ENCODE data around the gene LRRC49.

DNA sequence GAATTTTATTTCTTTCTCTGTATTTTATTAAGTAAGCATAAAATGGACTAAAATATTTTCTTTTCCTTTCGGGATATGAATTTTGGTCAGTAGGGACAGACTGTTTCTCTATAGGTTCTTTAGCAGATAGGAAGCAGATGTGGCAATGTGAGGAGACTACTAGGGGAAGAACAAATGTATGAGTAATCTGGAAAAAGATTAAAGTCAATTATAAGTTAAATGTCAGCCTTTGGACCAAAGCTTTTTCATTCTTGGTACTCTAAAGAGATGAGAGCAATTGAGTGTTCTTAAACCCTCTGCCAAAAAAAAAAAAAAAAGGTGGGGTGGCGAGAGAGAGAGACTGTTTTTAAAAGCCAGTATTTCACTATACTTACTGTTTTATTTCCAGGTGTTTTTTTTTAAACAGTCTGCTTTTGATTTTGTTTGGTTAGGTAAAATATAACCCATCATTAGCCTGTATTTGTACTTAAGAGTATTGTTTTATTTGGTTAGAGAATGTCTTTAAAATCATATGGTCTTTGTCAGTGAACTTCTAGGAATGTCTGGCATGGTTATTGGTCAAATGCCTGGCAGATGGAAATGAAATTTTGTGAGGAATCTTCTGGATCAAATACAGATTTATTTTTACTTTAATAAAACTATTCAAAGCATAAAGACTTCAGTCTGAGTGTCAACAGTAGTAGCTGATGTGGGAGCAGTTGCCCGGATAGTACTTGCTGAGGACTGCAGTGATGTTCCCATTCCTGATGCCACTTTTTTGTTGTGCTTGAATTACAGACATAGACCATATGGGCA lies 63.8 kb downstream of the LRRC49 start:
- TF ChIP-seq, protein P1, sequence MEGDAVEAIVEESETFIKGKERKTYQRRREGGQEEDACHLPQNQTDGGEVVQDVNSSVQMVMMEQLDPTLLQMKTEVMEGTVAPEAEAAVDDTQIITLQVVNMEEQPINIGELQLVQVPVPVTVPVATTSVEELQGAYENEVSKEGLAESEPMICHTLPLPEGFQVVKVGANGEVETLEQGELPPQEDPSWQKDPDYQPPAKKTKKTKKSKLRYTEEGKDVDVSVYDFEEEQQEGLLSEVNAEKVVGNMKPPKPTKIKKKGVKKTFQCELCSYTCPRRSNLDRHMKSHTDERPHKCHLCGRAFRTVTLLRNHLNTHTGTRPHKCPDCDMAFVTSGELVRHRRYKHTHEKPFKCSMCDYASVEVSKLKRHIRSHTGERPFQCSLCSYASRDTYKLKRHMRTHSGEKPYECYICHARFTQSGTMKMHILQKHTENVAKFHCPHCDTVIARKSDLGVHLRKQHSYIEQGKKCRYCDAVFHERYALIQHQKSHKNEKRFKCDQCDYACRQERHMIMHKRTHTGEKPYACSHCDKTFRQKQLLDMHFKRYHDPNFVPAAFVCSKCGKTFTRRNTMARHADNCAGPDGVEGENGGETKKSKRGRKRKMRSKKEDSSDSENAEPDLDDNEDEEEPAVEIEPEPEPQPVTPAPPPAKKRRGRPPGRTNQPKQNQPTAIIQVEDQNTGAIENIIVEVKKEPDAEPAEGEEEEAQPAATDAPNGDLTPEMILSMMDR (IDR thresholded peaks at IDR 0.05), result no peak
- TF ChIP-seq POLR2A (IDR thresholded peaks at IDR 0.05), result no peak
- TF ChIP-seq POLR2AphosphoS5 (IDR thresholded peaks at IDR 0.05), result no peak
